Measurements from ENCODE around the gene HIVEP3. TPM values are rescaled to one million over a fixed set of nuclear protein-coding genes. Genes with fewer than 3 reads are reported as not detected.
A peak's percentile ranks its signal among the peaks of the same experiment; 100 is the strongest.

Gene HIVEP3
- total RNA-seq, 1 donor from 2014 or later: 1.2 TPM

- Mint-ChIP-seq H3K27me3 (ENCODE audit: low read depth) (no peaks in the 10 kb centered on the region), H3K4me1 (no peaks in the 10 kb centered on the region), H3K36me3 (ENCODE audit: low read depth) (no peaks in the 10 kb centered on the region), H3K27ac (ENCODE audit: unreplicated experiment) (peak overlapping the region; percentile 27), H3K4me3 (no peak overlapping the region), H3K9me3 (no peaks in the 10 kb centered on the region)
- TF ChIP-seq CTCF (conservative IDR thresholded peaks at IDR 0.05): no peak
- no peak for DNase-seq (ENCODE audit: low read depth, low spot score)
Measured at GRCh38 chr1:41580520-41581172, 338.1 kb downstream of the HIVEP3 start.

- no peaks in the 10 kb centered on the region for H3K27me3 Mint-ChIP-seq (ENCODE audit: low read depth)
- H3K36me3 Mint-ChIP-seq (ENCODE audit: low read depth): no peaks in the 10 kb centered on the region
- no peak overlapping the region for H3K4me3 Mint-ChIP-seq
Measured at GRCh38 chr1:41580021-41580420, 338.7 kb downstream of the HIVEP3 start.

GRCh38 chr1:41578712-41579335 is 339.9 kb downstream of the HIVEP3 start:
- peak; percentile 65 for TF ChIP-seq CTCF (conservative IDR thresholded peaks at IDR 0.05)
- no peaks in the 10 kb centered on the region for H3K27me3 Mint-ChIP-seq (ENCODE audit: low read depth)
- H3K27ac Mint-ChIP-seq (ENCODE audit: unreplicated experiment): no peak overlapping the region
- DNase-seq (ENCODE audit: low read depth, low spot score): no peak
- no peak overlapping the region for H3K4me3 Mint-ChIP-seq
- no peaks in the 10 kb centered on the region for H3K4me1 Mint-ChIP-seq
- no peaks in the 10 kb centered on the region for H3K9me3 Mint-ChIP-seq
- H3K36me3 Mint-ChIP-seq (ENCODE audit: low read depth): no peaks in the 10 kb centered on the region

More at GRCh38 chr1:41580021-41580420, 338.7 kb downstream of the HIVEP3 start:
- Mint-ChIP-seq H3K4me1 (no peaks in the 10 kb centered on the region), H3K27ac (ENCODE audit: unreplicated experiment) (no peak overlapping the region), H3K9me3 (no peaks in the 10 kb centered on the region)
- TF ChIP-seq CTCF (conservative IDR thresholded peaks at IDR 0.05): no peak
- DNase-seq (ENCODE audit: low read depth, low spot score): no peak

- Mint-ChIP-seq H3K4me3 (no peak overlapping the region), H3K27me3 (ENCODE audit: low read depth) (peaks cover 4% of the 10 kb centered on the region), H3K36me3 (ENCODE audit: low read depth) (no peaks in the 10 kb centered on the region), H3K9me3 (no peaks in the 10 kb centered on the region), H3K4me1 (no peaks in the 10 kb centered on the region), H3K27ac (ENCODE audit: unreplicated experiment) (no peak overlapping the region)
- no peak for TF ChIP-seq CTCF (conservative IDR thresholded peaks at IDR 0.05)
- no peak for DNase-seq (ENCODE audit: low read depth, low spot score)
Measured at GRCh38 chr1:41576620-41577019, 342.1 kb downstream of the HIVEP3 start.

- Mint-ChIP-seq H3K27me3 (ENCODE audit: low read depth) (peaks cover 8% of the 10 kb centered on the region), H3K4me3 (no peak overlapping the region), H3K9me3 (no peaks in the 10 kb centered on the region), H3K4me1 (no peaks in the 10 kb centered on the region), H3K36me3 (ENCODE audit: low read depth) (no peaks in the 10 kb centered on the region), H3K27ac (ENCODE audit: unreplicated experiment) (no peak overlapping the region)
- TF ChIP-seq CTCF (conservative IDR thresholded peaks at IDR 0.05): no peak
- no peak for DNase-seq (ENCODE audit: low read depth, low spot score)
Measured at GRCh38 chr1:41576206-41576605, 342.5 kb downstream of the HIVEP3 start.

Data from neural crest cell (in vitro differentiated cells).